Mammary epithelial cell (primary cell): ENCODE data around the gene ACTN1.

ENCODE experiments used
- CTCF ChIP-seq, 2 donors: IDR thresholded peaks in 1 of 2; conservative IDR thresholded peaks in 1 of 2; 2 replicates each; pipeline ENCODE4 v1.5.1; 2011 to 2012; ENCODE audit warnings: inconsistent platforms in 2 of 2, low read length in 2 of 2, mild to moderate bottlenecking in 2 of 2, control low read depth in 1 of 2, low read depth in 1 of 2; ENCODE audit not compliant: insufficient read depth in 1 of 2; ENCODE audit errors: extremely low read depth in 1 of 2
- EZH2 ChIP-seq: IDR thresholded peaks from 2 replicates; pipeline ENCODE4 v1.6.1; 2012; ENCODE audit warnings: low read length, inconsistent platforms, borderline replicate concordance

DNA sequence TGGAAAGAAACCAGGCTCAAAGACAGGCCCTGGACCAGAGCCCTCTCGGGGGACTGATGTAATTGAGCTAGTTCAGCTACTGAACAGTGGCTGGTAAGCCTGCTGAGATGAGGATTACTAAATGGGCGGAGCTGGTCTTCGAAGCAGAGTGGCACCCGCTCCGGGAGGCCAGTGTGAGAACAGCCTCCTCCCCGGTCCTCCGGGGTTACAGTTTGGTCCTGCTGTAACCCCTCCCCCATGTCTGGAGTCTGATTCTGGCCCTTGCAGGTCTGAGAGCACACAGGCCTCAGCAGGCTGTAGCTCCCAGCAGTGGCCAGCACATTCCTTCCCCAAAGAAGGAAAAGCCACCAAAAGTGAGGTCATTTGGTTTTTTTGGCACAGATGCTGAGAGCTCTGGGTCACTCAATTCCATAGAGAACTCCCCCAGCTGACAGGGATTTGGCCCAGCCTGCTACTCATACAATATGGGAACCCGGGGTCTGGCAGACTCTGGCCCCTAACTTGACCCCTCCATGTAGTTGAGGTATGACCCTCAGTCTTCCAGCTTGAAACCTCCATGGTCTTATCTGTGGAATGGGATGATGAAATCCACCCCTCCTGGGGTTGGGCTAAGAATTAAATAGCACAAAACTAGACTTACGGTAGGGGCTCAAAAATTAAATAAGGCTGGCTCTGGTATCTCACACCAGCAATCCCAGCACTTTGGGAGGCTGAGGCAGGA lies 39.0 kb downstream of the ACTN1 start:
- TF ChIP-seq CTCF (conservative IDR thresholded peaks at IDR 0.05 in 1 of 2, IDR thresholded peaks at IDR 0.05 in 1 of 2; ENCODE audit: extremely low read depth in 1 of 2, insufficient read depth in 1 of 2, low read depth in 1 of 2, low read length in 2 of 2) (no peak), EZH2 (no peak)
